ENCODE data around the gene PPA2. TPM values are rescaled to one million over a fixed set of nuclear protein-coding genes. Genes with fewer than 3 reads are reported as not detected.

The PPA2 gene
- total RNA-seq: 44.8 and 54.3 TPM in 2 replicates

- no peaks in the 10 kb centered on the region for H3K9me3 Mint-ChIP-seq
- POLR2A ChIA-PET: interaction anchor here (0.6 to 3.3 kb wide), 17 partner anchors 20 to 542 kb away, joined by 3 to 34 read pairs (median 5); partner anchors contain the start of genes GSTCD, INTS12 and TET2
- CTCF ChIA-PET: interaction anchor here (0.6 to 2.8 kb wide), 30 partner anchors 9 to 1324 kb away, joined by 3 to 33 read pairs (median 3); partner anchors contain the start of gene TET2
- H3K4me1 Mint-ChIP-seq: peaks cover 33% of the 10 kb centered on the region
- peak within 1 kb of the TSS; percentile 98 for H3K27ac Mint-ChIP-seq
- ATAC-seq (ENCODE audit: low read depth): peak; percentile 87
- H3K36me3 Mint-ChIP-seq (ENCODE audit: low read depth): peaks cover 12% of the 10 kb centered on the region
- no peak for TF ChIP-seq CTCF (IDR thresholded peaks at IDR 0.05)
- intact Hi-C loops (cut with micrococcal nuclease): loop anchor here (1.0 to 10.0 kb wide), 12 partner anchors 167 to 1456 kb away; partner anchors contain the start of genes AIMP1, GSTCD, INTS12 and TBCK
- peak; percentile 83 for DNase-seq
- H3K4me3 Mint-ChIP-seq: peak within 1 kb of the TSS; percentile 99
- no peaks in the 10 kb centered on the region for H3K27me3 Mint-ChIP-seq
Measured at GRCh38 chr4:105473324-105474098, at the start of gene PPA2. Gene PPA2, minus strand, starts transcription at chr4:105474062. Its CDS starts 12 bp downstream, at chr4:105474050.

GRCh38 chr4:105520819-105521790 is 47.2 kb upstream of the PPA2 start:
- TF ChIP-seq CTCF (IDR thresholded peaks at IDR 0.05): no peak
- Mint-ChIP-seq H3K27me3 (no peaks in the 10 kb centered on the region), H3K4me3 (no peak overlapping the region), H3K4me1 (no peaks in the 10 kb centered on the region), H3K36me3 (ENCODE audit: low read depth) (no peaks in the 10 kb centered on the region), H3K27ac (no peak overlapping the region), H3K9me3 (no peaks in the 10 kb centered on the region)
- DNase-seq: no peak
- ChIA-PET CTCF (interaction anchor here (0.7 to 2.5 kb wide), 5 partner anchors 11 to 197 kb away, joined by 3 to 29 read pairs (median 6); partner anchors contain the start of gene PPA2), POLR2A (interaction anchor here (0.6 kb wide), 1 partner anchor 193 kb away, joined by 3 read pairs; no protein-coding TSS in a partner anchor)
- intact Hi-C loops (cut with micrococcal nuclease): loop anchor here (1.0 to 2.0 kb wide), 2 partner anchors 194 to 380 kb away; no protein-coding TSS in a partner anchor
- ATAC-seq (ENCODE audit: low read depth): no peak

- ChIA-PET POLR2A (no interaction called here), CTCF (interaction anchor here (0.7 to 1.4 kb wide), 2 partner anchors 37 to 208 kb away, joined by 3 read pairs; no protein-coding TSS in a partner anchor)
- intact Hi-C loops (cut with micrococcal nuclease): no loop called here
- Mint-ChIP-seq H3K27ac (no peak overlapping the region), H3K36me3 (ENCODE audit: low read depth) (no peaks in the 10 kb centered on the region), H3K27me3 (peaks cover 5% of the 10 kb centered on the region), H3K4me1 (peaks cover 12% of the 10 kb centered on the region), H3K4me3 (no peak overlapping the region), H3K9me3 (peaks cover 11% of the 10 kb centered on the region)
- TF ChIP-seq CTCF (IDR thresholded peaks at IDR 0.05): no peak
- no peak for ATAC-seq (ENCODE audit: low read depth)
- DNase-seq: no peak
Measured at GRCh38 chr4:105510245-105510644, 36.4 kb upstream of the PPA2 start.

- ChIA-PET CTCF (interaction anchor here (1.4 kb wide), 1 partner anchor 37 kb away, joined by 3 read pairs; no protein-coding TSS in a partner anchor), POLR2A (no interaction called here)
- intact Hi-C loops (cut with micrococcal nuclease): loop anchor here (2.0 kb wide), 1 partner anchor 199 kb away; the partner anchor contains the start of genes GSTCD and INTS12
- no peak for ATAC-seq (ENCODE audit: low read depth)
- no peak for DNase-seq
- peaks cover 11% of the 10 kb centered on the region for H3K9me3 Mint-ChIP-seq
- H3K4me3 Mint-ChIP-seq: no peak overlapping the region
- peaks cover 12% of the 10 kb centered on the region for H3K4me1 Mint-ChIP-seq
- peaks cover 5% of the 10 kb centered on the region for H3K27me3 Mint-ChIP-seq
- no peak for TF ChIP-seq CTCF (IDR thresholded peaks at IDR 0.05)
- H3K36me3 Mint-ChIP-seq (ENCODE audit: low read depth): no peaks in the 10 kb centered on the region
- H3K27ac Mint-ChIP-seq: no peak overlapping the region
Measured at GRCh38 chr4:105509714-105510113, 35.9 kb upstream of the PPA2 start.

All from activated B cell treated with CpG ODN at 0.5 μM for 24 hours (primary cell).